NB4 (cell line): ENCODE results near the gene TCTN1.

Experiments
- CTCF ChIP-seq: IDR thresholded peaks from one replicate; pipeline ENCODE4 v1.5.1; 2012; ENCODE audit warnings: low read depth, low read length
- MYC ChIP-seq: IDR thresholded peaks from 2 replicates; pipeline ENCODE4 v1.6.1; 2011; ENCODE audit warnings: low read depth, low read length
- POLR2A ChIP-seq: IDR thresholded peaks from 2 replicates; pipeline ENCODE4 v1.6.1; 2011; ENCODE audit warnings: mild to moderate bottlenecking; ENCODE audit not compliant: insufficient read length; ENCODE audit errors: extremely low read depth
- TF ChIP-seq, protein P1 (sequence below): IDR thresholded peaks from 2 replicates; pipeline ENCODE4 v1.6.1; 2011; ENCODE audit warnings: low read depth, low read length

- TF ChIP-seq CTCF (no peak), POLR2A (no peak), MYC (no peak)
- TF ChIP-seq, protein P1, sequence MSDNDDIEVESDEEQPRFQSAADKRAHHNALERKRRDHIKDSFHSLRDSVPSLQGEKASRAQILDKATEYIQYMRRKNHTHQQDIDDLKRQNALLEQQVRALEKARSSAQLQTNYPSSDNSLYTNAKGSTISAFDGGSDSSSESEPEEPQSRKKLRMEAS: no peak
Measured at GRCh38 chr12:110568752-110569151, 45.2 kb upstream of the TCTN1 start.
